ENCODE results near the gene TNIP3.

DNA sequence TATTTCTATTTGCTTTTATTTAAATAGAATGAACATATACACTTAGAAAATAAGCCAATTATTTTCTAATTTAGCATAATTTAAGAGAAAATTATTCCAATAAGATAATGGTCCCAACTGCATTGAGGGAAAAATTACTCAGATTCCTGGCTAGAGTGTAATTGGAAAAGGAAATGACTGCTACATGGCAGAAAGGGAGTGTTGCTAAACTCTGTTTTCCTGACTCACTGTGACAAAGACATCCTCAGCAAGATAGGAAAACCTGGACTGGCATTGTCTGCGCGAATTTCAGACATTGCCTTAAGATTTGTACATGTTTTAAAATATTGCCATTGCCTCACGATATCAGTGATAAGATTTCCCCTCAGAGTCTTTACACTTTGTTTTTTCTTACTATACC is 8.2 kb downstream of the TNIP3 start:
- TF ChIP-seq POLR2AphosphoS5 (IDR thresholded peaks at IDR 0.05; ENCODE audit: borderline replicate concordance, low read depth, low read length) = no peak
- TF ChIP-seq EZH2 (IDR thresholded peaks at IDR 0.05) = no peak
- TF ChIP-seq FOXP2 (optimal IDR thresholded peaks at IDR 0.05; ENCODE audit: control extremely low read depth, extremely low read length, insufficient read depth) = no peak

Data from SK-N-MC (cell line).